PC-3 (cell line): ENCODE measurements around the gene PBXIP1. TPM values are rescaled to one million over a fixed set of nuclear protein-coding genes. Genes with fewer than 3 reads are reported as not detected.

Experiments used
- ATAC-seq: fragments of 200-7000 bp; cut with Tn5 transposase; 2 replicates; pipeline ENCODE4 v1.9.1; 2020; ENCODE audit warnings: mild to moderate bottlenecking, moderate library complexity
- BruUV-seq: library from RNA; stranded (reverse); fragments of 400-500 nt; replicated peaks from 2 replicates; lab custom pipeline; 2021; lab: Mats Ljungman, UMichigan
- CTCF ChIA-PET: fragments of 300-600 bp; sonication (Branson Sonifier 250); formaldehyde crosslinking; loops from one replicate; lab custom pipeline; 2022; ENCODE audit warnings: antibody characterized with exemption; lab: Charles Lee
- POLR2A ChIA-PET: fragments of 300-600 bp; sonication (Branson Sonifier 250); formaldehyde crosslinking; loops from one replicate; lab custom pipeline; 2022; ENCODE audit warnings: antibody characterized with exemption; ENCODE audit not compliant: unreplicated experiment; lab: Charles Lee
- DNase-seq: peaks from one replicate; pipeline ENCODE4 v3.0.0-alpha.2; 2015
- H2AFZ ChIP-seq: fragments of 300-600 bp; sonication (generic); 2 replicates; pipeline ENCODE4 v1.6.0; 2016; ENCODE audit warnings: antibody characterized with exemption, low read length
- H3F3A ChIP-seq: fragments of 300-600 bp; sonication (generic); one replicate; pipeline ENCODE4 v1.6.0; 2017; ENCODE audit warnings: antibody characterized with exemption, low read length, control low read depth, mild to moderate bottlenecking; ENCODE audit not compliant: unreplicated experiment
- H3K27ac ChIP-seq: fragments of 300-600 bp; sonication (generic); 2 replicates; pipeline ENCODE4 v1.5.1; 2016; ENCODE audit warnings: mild to moderate bottlenecking, low read length
- H3K27me3 ChIP-seq: fragments of 300-600 bp; sonication (generic); 2 replicates; pipeline ENCODE4 v1.6.1; 2016; ENCODE audit warnings: low read length, mixed read lengths
- H3K36me3 ChIP-seq: fragments of 300-600 bp; sonication (generic); 2 replicates; pipeline ENCODE4 v1.6.1; 2016; ENCODE audit warnings: low read depth, mixed run types, low read length, mixed read lengths
- H3K4me1 ChIP-seq: fragments of 300-600 bp; sonication (generic); 2 replicates; pipeline ENCODE4 v1.5.1; 2016; ENCODE audit warnings: low read length; ENCODE audit not compliant: insufficient read depth
- H3K4me2 ChIP-seq: fragments of 300-600 bp; sonication (generic); 2 replicates; pipeline ENCODE4 v1.6.0; 2016; ENCODE audit warnings: low read length
- H3K4me3 ChIP-seq: fragments of 300-600 bp; sonication (generic); 2 replicates; pipeline ENCODE4 v1.5.1; 2016; ENCODE audit warnings: mild to moderate bottlenecking, low read length, mixed read lengths
- H3K79me2 ChIP-seq: fragments of 300-600 bp; sonication (generic); 2 replicates; pipeline ENCODE4 v1.6.1; 2017; ENCODE audit warnings: low read length, mixed read lengths
- H3K9ac ChIP-seq: fragments of 300-600 bp; sonication (generic); 2 replicates; pipeline ENCODE4 v1.6.0; 2016; ENCODE audit warnings: mild to moderate bottlenecking, low read length
- H3K9me2 ChIP-seq: fragments of 300-600 bp; sonication (generic); replicated peaks from 2 replicates; pipeline ENCODE4 v1.6.1; 2016; ENCODE audit warnings: mixed run types, low read length, mixed read lengths
- H3K9me3 ChIP-seq: fragments of 300-600 bp; sonication (generic); 2 replicates; pipeline ENCODE4 v1.6.1; 2016; ENCODE audit warnings: low read length, mixed read lengths
- H4K20me1 ChIP-seq: fragments of 300-600 bp; sonication (generic); 2 replicates; pipeline ENCODE4 v1.6.1; 2016; ENCODE audit warnings: low read length, mixed read lengths
- EZH2 ChIP-seq: fragments of 300-600 bp; sonication (generic); IDR thresholded peaks from one replicate; pipeline ENCODE4 v1.6.1; 2017; ENCODE audit warnings: antibody characterized with exemption, mild to moderate bottlenecking, low read length; ENCODE audit not compliant: unreplicated experiment
- EZH2phosphoT487 ChIP-seq: fragments of 300-600 bp; sonication (generic); IDR thresholded peaks from 2 replicates; pipeline ENCODE4 v1.6.1; 2018; ENCODE audit warnings: mild to moderate bottlenecking, antibody characterized with exemption, low read length, borderline replicate concordance
- intact Hi-C: fragments of 100-400 bp; cut with micrococcal nuclease; formaldehyde crosslinking; loops from 2 replicates; pipeline ENCODE4 v1.9.0; 2023
- total RNA-seq: library from RNA; depleted of rRNA; stranded (reverse); fragments of >200 nt; gene quantifications from 2 replicates; pipeline ENCODE4 v1.2.3, GENCODE V29; 2014
- TF ChIP-seq, protein P1 (sequence below): fragments of 300-600 bp; sonication (generic); conservative IDR thresholded peaks from 2 replicates; pipeline ENCODE4 v1.5.1; 2017; ENCODE audit warnings: antibody characterized with exemption, low read depth, mild to moderate bottlenecking, low read length

Gene PBXIP1
- total RNA-seq, 1 experiment from 2014 or later: 35.4 TPM

- no peaks in the 10 kb centered on the region for H3K9me2 ChIP-seq
- H3K27ac ChIP-seq: peak overlapping the region; percentile 96
- DNase-seq: no peak
- peaks cover 65% of the 10 kb centered on the region for H3K79me2 ChIP-seq
- TF ChIP-seq EZH2 (no peak), EZH2phosphoT487 (no peak)
- TF ChIP-seq, protein P1, sequence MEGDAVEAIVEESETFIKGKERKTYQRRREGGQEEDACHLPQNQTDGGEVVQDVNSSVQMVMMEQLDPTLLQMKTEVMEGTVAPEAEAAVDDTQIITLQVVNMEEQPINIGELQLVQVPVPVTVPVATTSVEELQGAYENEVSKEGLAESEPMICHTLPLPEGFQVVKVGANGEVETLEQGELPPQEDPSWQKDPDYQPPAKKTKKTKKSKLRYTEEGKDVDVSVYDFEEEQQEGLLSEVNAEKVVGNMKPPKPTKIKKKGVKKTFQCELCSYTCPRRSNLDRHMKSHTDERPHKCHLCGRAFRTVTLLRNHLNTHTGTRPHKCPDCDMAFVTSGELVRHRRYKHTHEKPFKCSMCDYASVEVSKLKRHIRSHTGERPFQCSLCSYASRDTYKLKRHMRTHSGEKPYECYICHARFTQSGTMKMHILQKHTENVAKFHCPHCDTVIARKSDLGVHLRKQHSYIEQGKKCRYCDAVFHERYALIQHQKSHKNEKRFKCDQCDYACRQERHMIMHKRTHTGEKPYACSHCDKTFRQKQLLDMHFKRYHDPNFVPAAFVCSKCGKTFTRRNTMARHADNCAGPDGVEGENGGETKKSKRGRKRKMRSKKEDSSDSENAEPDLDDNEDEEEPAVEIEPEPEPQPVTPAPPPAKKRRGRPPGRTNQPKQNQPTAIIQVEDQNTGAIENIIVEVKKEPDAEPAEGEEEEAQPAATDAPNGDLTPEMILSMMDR: no peak
- peaks cover 9% of the 10 kb centered on the region for H3F3A ChIP-seq
- H3K4me1 ChIP-seq: peaks cover 48% of the 10 kb centered on the region
- peak overlapping the region; percentile 65 for H2AFZ ChIP-seq
- H3K9me3 ChIP-seq: no peaks in the 10 kb centered on the region
- CTCF ChIA-PET: interaction anchor here (1.0 kb wide), 1 partner anchor 110 kb away, joined by 3 read pairs; no protein-coding TSS in a partner anchor
- TSS peak; percentile 67 for BruUV-seq
- intact Hi-C loops: no loop called here
- H3K9ac ChIP-seq: peak overlapping the region; percentile 89
- POLR2A ChIA-PET: no interaction called here
- H4K20me1 ChIP-seq: peaks cover 13% of the 10 kb centered on the region; the same call in 1 of the 2 replicates
- peak overlapping the region; percentile 88 for H3K4me2 ChIP-seq
- no peak for ATAC-seq
- peaks cover 23% of the 10 kb centered on the region for H3K36me3 ChIP-seq
- H3K4me3 ChIP-seq: peak overlapping the region; percentile 80
- H3K27me3 ChIP-seq: no peaks in the 10 kb centered on the region
Measured at GRCh38 chr1:154975409-154976059, 19.6 kb upstream of the PBXIP1 start.

DNA sequence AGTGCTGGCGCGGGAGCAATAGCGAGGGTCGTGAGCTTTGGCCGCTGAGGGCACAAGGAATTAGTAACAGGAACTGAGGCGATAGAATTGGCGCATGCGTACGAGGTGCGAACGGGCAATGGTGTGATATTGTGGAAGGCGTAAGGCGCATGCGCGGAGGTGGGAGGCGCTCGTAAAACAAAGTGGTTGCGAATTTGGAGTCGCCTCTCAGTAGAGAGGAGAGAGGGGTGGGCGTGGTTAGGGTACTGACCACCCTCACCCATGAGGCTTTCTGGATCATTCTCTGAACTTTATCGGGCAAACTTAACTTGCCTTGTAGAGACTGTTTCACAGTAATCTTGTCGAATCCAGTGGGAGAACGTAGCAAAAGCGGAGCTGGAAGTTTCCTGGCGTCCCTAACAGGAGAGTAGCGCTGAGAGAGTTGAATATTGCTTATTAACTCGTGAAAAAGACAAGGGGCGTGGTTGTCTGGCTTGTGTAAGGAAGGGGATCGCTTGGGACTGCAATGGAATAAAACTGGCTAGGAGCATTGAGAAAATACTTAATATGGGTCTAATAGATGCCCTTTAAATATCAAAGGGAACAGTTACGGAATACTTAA lies 19.0 kb upstream of the PBXIP1 start:
- peak overlapping the region; percentile 96 for H3K27ac ChIP-seq
- H3F3A ChIP-seq: peaks cover 9% of the 10 kb centered on the region
- no peaks in the 10 kb centered on the region for H3K27me3 ChIP-seq
- DNase-seq (peak; percentile 98), ATAC-seq (peak; percentile 32)
- H3K4me1 ChIP-seq: peaks cover 55% of the 10 kb centered on the region
- no peaks in the 10 kb centered on the region for H3K9me3 ChIP-seq
- H2AFZ ChIP-seq: peak overlapping the region; percentile 65
- peaks cover 20% of the 10 kb centered on the region for H3K36me3 ChIP-seq
- intact Hi-C loops: loop anchor here (1.0 to 5.0 kb wide), 4 partner anchors 26 to 162 kb away; partner anchors contain the start of genes EFNA4 and SLC50A1
- peak overlapping the region; percentile 80 for H3K4me3 ChIP-seq
- H3K9ac ChIP-seq: peak overlapping the region; percentile 89
- peaks cover 71% of the 10 kb centered on the region for H3K79me2 ChIP-seq
- POLR2A ChIA-PET: no interaction called here
- no peaks in the 10 kb centered on the region for H3K9me2 ChIP-seq
- H4K20me1 ChIP-seq: peaks cover 13% of the 10 kb centered on the region; the same call in 1 of the 2 replicates
- peak overlapping the region; percentile 88 for H3K4me2 ChIP-seq
- no TSS peak for BruUV-seq
- CTCF ChIA-PET: interaction anchor here (1.0 kb wide), 1 partner anchor 110 kb away, joined by 3 read pairs; no protein-coding TSS in a partner anchor
- TF ChIP-seq, protein P1: no peak
